MM.1S (cell line): ENCODE results near the gene UBE2R2.

Experiments
- DNase-seq: peaks from one replicate; pipeline ENCODE4 v3.0.0-alpha.2; 2015
- H2AFZ ChIP-seq: fragments of 300-600 bp; sonication (generic); 2 replicates; pipeline ENCODE4 v1.6.0; 2016; ENCODE audit warnings: antibody characterized with exemption, low read length
- H3F3A ChIP-seq: fragments of 300-600 bp; sonication (generic); 2 replicates; pipeline ENCODE4 v1.6.1; 2016; ENCODE audit warnings: mild to moderate bottlenecking, antibody characterized with exemption, low read length, moderate library complexity, mixed read lengths; ENCODE audit not compliant: insufficient read depth
- H3K27ac ChIP-seq: fragments of 300-600 bp; sonication (generic); 2 replicates; pipeline ENCODE4 v1.5.1; 2016; ENCODE audit warnings: mild to moderate bottlenecking, low read length
- H3K27me3 ChIP-seq: fragments of 300-600 bp; sonication (generic); replicated peaks from 2 replicates; pipeline ENCODE4 v1.6.0; 2016; ENCODE audit warnings: low read length; ENCODE audit not compliant: insufficient read depth
- H3K36me3 ChIP-seq: fragments of 300-600 bp; sonication (generic); replicated peaks from 2 replicates; pipeline ENCODE4 v1.6.1; 2016; ENCODE audit warnings: mild to moderate bottlenecking, low read length, mixed read lengths; ENCODE audit not compliant: insufficient read depth
- H3K4me1 ChIP-seq: fragments of 300-600 bp; sonication (generic); 2 replicates; pipeline ENCODE4 v1.6.1; 2016; ENCODE audit warnings: low read length, mixed read lengths
- H3K4me2 ChIP-seq: fragments of 300-600 bp; sonication (generic); 2 replicates; pipeline ENCODE4 v1.6.0; 2016; ENCODE audit warnings: low read depth, low read length
- H3K4me3 ChIP-seq: fragments of 300-600 bp; sonication (generic); 2 replicates; pipeline ENCODE4 v1.5.1; 2016; ENCODE audit warnings: low read length, mixed read lengths
- H3K79me2 ChIP-seq: fragments of 300-600 bp; sonication (generic); 2 replicates; pipeline ENCODE4 v1.6.1; 2016; ENCODE audit warnings: mixed run types, low read length, mixed read lengths
- H3K9ac ChIP-seq: fragments of 300-600 bp; sonication (generic); 2 replicates; pipeline ENCODE4 v1.6.1; 2016; ENCODE audit warnings: low read length, mixed read lengths
- H3K9me2 ChIP-seq: fragments of 300-600 bp; sonication (generic); replicated peaks from 2 replicates; pipeline ENCODE4 v1.6.1; 2016; ENCODE audit warnings: mild to moderate bottlenecking, low read length, mixed read lengths; ENCODE audit not compliant: insufficient read depth
- H3K9me3 ChIP-seq: fragments of 300-600 bp; sonication (generic); replicated peaks from 2 replicates; pipeline ENCODE4 v1.6.1; 2016; ENCODE audit warnings: mild to moderate bottlenecking, low read length, mixed read lengths; ENCODE audit not compliant: insufficient read depth
- H4K20me1 ChIP-seq: fragments of 300-600 bp; sonication (generic); 2 replicates; pipeline ENCODE4 v1.6.1; 2016; ENCODE audit warnings: mild to moderate bottlenecking, low read length, moderate library complexity, mixed read lengths; ENCODE audit not compliant: insufficient read depth
- CTCF ChIP-seq: fragments of 300-600 bp; sonication (generic); IDR thresholded peaks from 2 replicates; pipeline ENCODE4 v1.5.1; 2016; ENCODE audit warnings: antibody characterized with exemption, low read length, mixed read lengths
- EZH2 ChIP-seq: fragments of 300-600 bp; sonication (generic); optimal IDR thresholded peaks from 2 replicates; pipeline ENCODE3; 2017; ENCODE audit warnings: low read depth, mild to moderate bottlenecking, antibody characterized with exemption, low read length, mixed read lengths
- EZH2phosphoT487 ChIP-seq: fragments of 300-600 bp; sonication (generic); IDR thresholded peaks from 2 replicates; pipeline ENCODE4 v1.6.1; 2018; ENCODE audit warnings: antibody characterized with exemption, low read length

UBE2R2 gene

GRCh38 chr9:33932078-33932807 is 115.3 kb downstream of the UBE2R2 start:
- no peak for DNase-seq
- Histone ChIP-seq H3K4me3 (no peak overlapping the region), H3K79me2 (peaks cover 26% of the 10 kb centered on the region), H3F3A (no peaks in the 10 kb centered on the region; the same call in 1 of the 2 replicates), H3K4me1 (no peaks in the 10 kb centered on the region), H3K9ac (no peak overlapping the region), H3K27me3 (no peaks in the 10 kb centered on the region), H2AFZ (no peak overlapping the region), H3K4me2 (no peak overlapping the region), H3K9me2 (no peaks in the 10 kb centered on the region), H3K9me3 (no peaks in the 10 kb centered on the region), H4K20me1 (no peaks in the 10 kb centered on the region; the same call in 1 of the 2 replicates), H3K27ac (no peak overlapping the region), H3K36me3 (peaks cover 18% of the 10 kb centered on the region; the same call in 1 of the 2 replicates)
- TF ChIP-seq EZH2phosphoT487, result no peak
- no peak for TF ChIP-seq CTCF
- TF ChIP-seq EZH2, result no peak

- Histone ChIP-seq H4K20me1 (no peaks in the 10 kb centered on the region; the same call in 1 of the 2 replicates), H3K27me3 (no peaks in the 10 kb centered on the region), H3K79me2 (peaks cover 24% of the 10 kb centered on the region; the same call in 1 of the 2 replicates), H3K4me3 (no peak overlapping the region), H2AFZ (no peak overlapping the region), H3K9me2 (no peaks in the 10 kb centered on the region), H3K36me3 (peaks cover 18% of the 10 kb centered on the region; the same call in 1 of the 2 replicates), H3F3A (no peaks in the 10 kb centered on the region; the same call in 1 of the 2 replicates), H3K4me2 (no peak overlapping the region), H3K9ac (no peak overlapping the region), H3K27ac (no peak overlapping the region), H3K4me1 (no peaks in the 10 kb centered on the region), H3K9me3 (no peaks in the 10 kb centered on the region)
- DNase-seq, result no peak
- TF ChIP-seq EZH2phosphoT487, result no peak
- TF ChIP-seq CTCF, result no peak
- no peak for TF ChIP-seq EZH2
Measured at GRCh38 chr9:33934188-33934878, 117.4 kb downstream of the UBE2R2 start.

- Histone ChIP-seq H3K4me3 (no peak overlapping the region), H4K20me1 (no peaks in the 10 kb centered on the region; the same call in 1 of the 2 replicates), H3K79me2 (peaks cover 20% of the 10 kb centered on the region), H3K9me2 (no peaks in the 10 kb centered on the region), H3K27me3 (no peaks in the 10 kb centered on the region), H3K4me1 (no peaks in the 10 kb centered on the region), H3K36me3 (peaks cover 16% of the 10 kb centered on the region; the same call in 1 of the 2 replicates), H3K27ac (no peak overlapping the region), H3K4me2 (no peak overlapping the region), H3K9ac (no peak overlapping the region), H3F3A (no peaks in the 10 kb centered on the region), H3K9me3 (no peaks in the 10 kb centered on the region), H2AFZ (no peak overlapping the region)
- TF ChIP-seq CTCF (no peak), EZH2 (no peak), EZH2phosphoT487 (no peak)
- no peak for DNase-seq
Measured at GRCh38 chr9:33939924-33940874, 123.2 kb downstream of the UBE2R2 start.
